ENCODE data around the gene RBM26.

RBM26 gene

GRCh38 chr13:79307433-79307861 is 98.6 kb downstream of the RBM26 start:
- ATAC-seq, result no peak; the same call in 1 of the 3 replicates
- no peak for TF ChIP-seq ARNTL (CRISPR knock-in tag; IDR thresholded peaks at IDR 0.05; ENCODE audit: borderline replicate concordance, low read depth)
- no peak for TF ChIP-seq ZC3H10 (CRISPR knock-in tag; IDR thresholded peaks at IDR 0.05)
- no peak for TF ChIP-seq CREB5 (CRISPR knock-in tag; IDR thresholded peaks at IDR 0.05; ENCODE audit: low read depth)
- TF ChIP-seq ZFP3 (CRISPR knock-in tag; IDR thresholded peaks at IDR 0.05), result no peak

GRCh38 chr13:79306650-79307049 is 99.4 kb downstream of the RBM26 start:
- ATAC-seq, result no peak; the same call in 2 of the 3 replicates
- no peak for TF ChIP-seq BACH2 (CRISPR knock-in tag; IDR thresholded peaks at IDR 0.05; ENCODE audit: borderline replicate concordance)
- no peak for TF ChIP-seq ZC3H10 (CRISPR knock-in tag; IDR thresholded peaks at IDR 0.05)
- no peak for TF ChIP-seq TCF4 (CRISPR knock-in tag; IDR thresholded peaks at IDR 0.05; ENCODE audit: borderline replicate concordance)
- TF ChIP-seq ARNTL (CRISPR knock-in tag; IDR thresholded peaks at IDR 0.05; ENCODE audit: borderline replicate concordance, low read depth), result no peak
- TF ChIP-seq ESRRG (CRISPR knock-in tag; IDR thresholded peaks at IDR 0.05), result no peak
- TF ChIP-seq PPARA (CRISPR knock-in tag; IDR thresholded peaks at IDR 0.05; ENCODE audit: borderline replicate concordance), result no peak
- no peak for TF ChIP-seq ZNF70 (CRISPR knock-in tag; IDR thresholded peaks at IDR 0.05)
- TF ChIP-seq POU6F1 (CRISPR knock-in tag; IDR thresholded peaks at IDR 0.05; ENCODE audit: borderline replicate concordance, low read depth), result no peak
- no peak for TF ChIP-seq OSR1 (CRISPR knock-in tag; IDR thresholded peaks at IDR 0.05)
- no peak for TF ChIP-seq PATZ1 (CRISPR knock-in tag; IDR thresholded peaks at IDR 0.05; ENCODE audit: borderline replicate concordance)
- no peak for TF ChIP-seq ZFP3 (CRISPR knock-in tag; IDR thresholded peaks at IDR 0.05)
- no peak for TF ChIP-seq CSDC2 (CRISPR knock-in tag; IDR thresholded peaks at IDR 0.05)
- no peak for TF ChIP-seq SNAI2 (CRISPR knock-in tag; IDR thresholded peaks at IDR 0.05)
- no peak for TF ChIP-seq TOX (CRISPR knock-in tag; IDR thresholded peaks at IDR 0.05; ENCODE audit: borderline replicate concordance)
- no peak for TF ChIP-seq ZNF8 (CRISPR knock-in tag; IDR thresholded peaks at IDR 0.05)
- no peak for TF ChIP-seq ZFP30 (CRISPR knock-in tag; IDR thresholded peaks at IDR 0.05)
- TF ChIP-seq ZNF565 (CRISPR knock-in tag; conservative IDR thresholded peaks at IDR 0.05; ENCODE audit: low read depth), result no peak
- no peak for TF ChIP-seq CSRNP3 (CRISPR knock-in tag; IDR thresholded peaks at IDR 0.05)
- no peak for TF ChIP-seq TSHZ2 (CRISPR knock-in tag; IDR thresholded peaks at IDR 0.05)

GRCh38 chr13:79297128-79297527 is 108.9 kb downstream of the RBM26 start:
- TF ChIP-seq BACH2 (CRISPR knock-in tag; IDR thresholded peaks at IDR 0.05; ENCODE audit: borderline replicate concordance) (no peak), ZFP30 (CRISPR knock-in tag; IDR thresholded peaks at IDR 0.05) (no peak), CSRNP3 (CRISPR knock-in tag; IDR thresholded peaks at IDR 0.05) (no peak), CSDC2 (CRISPR knock-in tag; IDR thresholded peaks at IDR 0.05) (no peak), ZNF565 (CRISPR knock-in tag; conservative IDR thresholded peaks at IDR 0.05; ENCODE audit: low read depth) (no peak)
- ATAC-seq, result no peak
